SW 1271 (cell line): ENCODE data around the gene TPCN1.
"Not testable (repeated sequence)": the region's sequence is repeated elsewhere in the genome, so short reads cannot be mapped to it uniquely, and the experiment has no call there.

Experiments used
- DNase-seq, 2 experiments: peaks; one replicate each; lab custom pipeline; 2025; lab: John Stamatoyannopoulos, UW

The TPCN1 gene

GRCh38 chr12:113196990-113197389 is 24.3 kb upstream of the TPCN1 start:
- DNase-seq = peak; percentile 32 to 76

- no peak for DNase-seq
These were observed 23.7 kb upstream of the TPCN1 start for GRCh38 chr12:113197518-113198077.

GRCh38 chr12:113198296-113198695 is 23.0 kb upstream of the TPCN1 start:
- DNase-seq = no peak

GRCh38 chr12:113200021-113200797 is 21.1 kb upstream of the TPCN1 start:
- DNase-seq = no peak

GRCh38 chr12:113201187-113202177 is 19.8 kb upstream of the TPCN1 start:
- no peak for DNase-seq

- DNase-seq = no peak
These were observed 18.8 kb upstream of the TPCN1 start for GRCh38 chr12:113202300-113203075.

- no peak for DNase-seq
These were observed 17.2 kb upstream of the TPCN1 start for GRCh38 chr12:113203852-113204760.

GRCh38 chr12:113204804-113205203 is 16.5 kb upstream of the TPCN1 start:
- no peak for DNase-seq

GRCh38 chr12:113206802-113207201 is 14.5 kb upstream of the TPCN1 start:
- not testable (repeated sequence) for DNase-seq

GRCh38 chr12:113207613-113208040 is 13.6 kb upstream of the TPCN1 start:
- DNase-seq = no peak

- no peak for DNase-seq
These were observed 13.0 kb upstream of the TPCN1 start for GRCh38 chr12:113208041-113208934.

- DNase-seq = no peak
These were observed 10.1 kb upstream of the TPCN1 start for GRCh38 chr12:113211160-113211559.

GRCh38 chr12:113214895-113215400 is 6.3 kb upstream of the TPCN1 start:
- peak; percentile 89 to 96 for DNase-seq

- DNase-seq = no peak
These were observed 5.2 kb upstream of the TPCN1 start for GRCh38 chr12:113216027-113216426.

- DNase-seq = peak in 1 of 2 experiments; percentile 68
These were observed 577 bp upstream of the TPCN1 start for GRCh38 chr12:113220593-113221180.

- peak in 1 of 2 experiments; percentile 46 for DNase-seq
These were observed 899 bp downstream of the TPCN1 start for GRCh38 chr12:113221997-113222729.

GRCh38 chr12:113222730-113223531 is 1.7 kb downstream of the TPCN1 start:
- peak; percentile 54 to 83 for DNase-seq
